Pancreas (tissue), 10 donors: ENCODE measurements around the gene SGCD. TPM values are rescaled to one million over a fixed set of nuclear protein-coding genes. Genes with fewer than 3 reads are reported as not detected.

Source experiments
- ATAC-seq, 4 donors: fragments of 200-7000 bp; cut with Tn5 transposase; one replicate each; pipeline versions ENCODE4 v1.8.0 to v1.9.1; 2020; ENCODE audit warnings: mild to moderate bottlenecking in 4 of 4, moderate library complexity in 4 of 4
- DNase-seq, 6 donors: peaks; one replicate each; pipeline ENCODE4 v3.0.0-alpha.2; 2020
- FAIRE-seq: peaks from 2 replicates; lab custom pipeline; 2012; peaks lifted over from hg19 to GRCh38; lab: Jason Lieb, UNC
- H3K27ac ChIP-seq, 4 donors: fragments of 200-600 bp; sonication (generic); 1 replicate in 3 of 4; 2 replicates in 1 of 4; pipeline versions ENCODE4 v1.5.0 to v1.8.0; 2020
- H3K27me3 ChIP-seq, 4 donors: fragments of 200-600 bp; one replicate each; pipeline ENCODE4 v1.8.0; 2021
- H3K36me3 ChIP-seq, 3 donors: fragments of 200-600 bp; sonication (generic) in 1 of 3; one replicate each; pipeline versions ENCODE4 v1.5.0 to v1.8.0; 2020 to 2021
- H3K4me1 ChIP-seq, 3 donors: fragments of 200-600 bp; one replicate each; pipeline ENCODE4 v1.8.0; 2021
- H3K4me3 ChIP-seq, 4 donors: fragments of 200-600 bp; sonication (generic) in 2 of 4; one replicate each; pipeline versions ENCODE4 v1.5.0 to v1.8.0; 2020 to 2021
- H3K9me3 ChIP-seq, 4 donors: fragments of 200-600 bp; one replicate each; pipeline ENCODE4 v1.8.0; 2021
- WGBS, 2 donors: extraction: QIAGEN DNeasy Blood & Tissue Kit; methylation state at CpG; one replicate each; pipeline ENCODE4 v1.1.7; 2013; 5-methylcytosine and 5-hydroxymethylcytosine counted together
- intact Hi-C, 3 donors: fragments of 100-400 bp; cut with DNase I; formaldehyde crosslinking; loops; one replicate each; pipeline versions ENCODE4 v1.11.1 to v1.14.2; 2022
- polyA plus RNA-seq, 2 donors: library from polyadenylated mRNA; stranded (reverse); fragments of 200-250 nt; gene quantifications; one replicate each; pipeline ENCODE4 v1.2.3, GENCODE V29; 2013
- total RNA-seq, 6 donors: library from RNA; stranded (reverse); fragmentation: NEBNext Ultra II Directional in 4 of 6; extraction: Animal tissue kit (Norgen Biotek cat#: 25700) in 4 of 6; gene quantifications; one replicate each; pipeline versions ENCODE4 v1.2.1 to v1.2.4, GENCODE V29; 2021 to 2023
- TF ChIP-seq, protein P1 (sequence below), 4 donors: fragments of 200-600 bp; sonication (generic) in 3 of 4; IDR thresholded peaks; one replicate each; pipeline versions ENCODE4 v1.5.0 to v1.8.0; 2021; ENCODE audit warnings: antibody characterized with exemption in 4 of 4
- donor health status: healthy with polysubstance abuse.
- donor health status: DM: no; HTN: no; CAD: no; lungs with moderate emphysema.
- donor health status: DM: no; HTN: no; CAD: no.
- donor health status: control.
- donor health status: control.
- donor health status: Bipolar disorder and iron deficiency.
- donor health status: DM: yes; HTN: yes; CAD: no.
- donor health status: DM: no; HTN: no; CAD: no.
- donor health status: DM: no; HTN: no; CAD: no.
- donor health status: DM: yes; HTN: yes; CAD: no.

Gene SGCD
- total and polyA plus RNA-seq, 8 donors, result 0.11 to 1.9 (median 0.35) TPM

GRCh38 chr5:156314416-156314815 is 12.5 kb upstream of the SGCD start:
- Histone ChIP-seq H3K27me3 (no peaks in the 10 kb centered on the region), H3K9me3 (no peaks in the 10 kb centered on the region), H3K36me3 (no peaks in the 10 kb centered on the region), H3K4me3 (no peak overlapping the region), H3K27ac (no peak overlapping the region), H3K4me1 (no peaks in the 10 kb centered on the region)
- no peak for DNase-seq
- no peak for ATAC-seq
- WGBS, 2 donors, result 20 to 50% methylated on average over 1 of the region's 1 CpG
- TF ChIP-seq, protein P1, sequence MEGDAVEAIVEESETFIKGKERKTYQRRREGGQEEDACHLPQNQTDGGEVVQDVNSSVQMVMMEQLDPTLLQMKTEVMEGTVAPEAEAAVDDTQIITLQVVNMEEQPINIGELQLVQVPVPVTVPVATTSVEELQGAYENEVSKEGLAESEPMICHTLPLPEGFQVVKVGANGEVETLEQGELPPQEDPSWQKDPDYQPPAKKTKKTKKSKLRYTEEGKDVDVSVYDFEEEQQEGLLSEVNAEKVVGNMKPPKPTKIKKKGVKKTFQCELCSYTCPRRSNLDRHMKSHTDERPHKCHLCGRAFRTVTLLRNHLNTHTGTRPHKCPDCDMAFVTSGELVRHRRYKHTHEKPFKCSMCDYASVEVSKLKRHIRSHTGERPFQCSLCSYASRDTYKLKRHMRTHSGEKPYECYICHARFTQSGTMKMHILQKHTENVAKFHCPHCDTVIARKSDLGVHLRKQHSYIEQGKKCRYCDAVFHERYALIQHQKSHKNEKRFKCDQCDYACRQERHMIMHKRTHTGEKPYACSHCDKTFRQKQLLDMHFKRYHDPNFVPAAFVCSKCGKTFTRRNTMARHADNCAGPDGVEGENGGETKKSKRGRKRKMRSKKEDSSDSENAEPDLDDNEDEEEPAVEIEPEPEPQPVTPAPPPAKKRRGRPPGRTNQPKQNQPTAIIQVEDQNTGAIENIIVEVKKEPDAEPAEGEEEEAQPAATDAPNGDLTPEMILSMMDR (IDR thresholded peaks at IDR 0.05), result no peak
- FAIRE-seq, result no peak
- intact Hi-C loops, result no loop called here

- ATAC-seq, result no peak
- no peak for DNase-seq
- no peak for FAIRE-seq
- Histone ChIP-seq H3K36me3 (no peaks in the 10 kb centered on the region), H3K9me3 (no peaks in the 10 kb centered on the region), H3K4me3 (no peak overlapping the region), H3K27ac (no peak overlapping the region), H3K4me1 (no peaks in the 10 kb centered on the region), H3K27me3 (no peaks in the 10 kb centered on the region)
- intact Hi-C loops, result no loop called here
- TF ChIP-seq, protein P1 (IDR thresholded peaks at IDR 0.05), result no peak
These were observed 4.3 kb upstream of the SGCD start for GRCh38 chr5:156322666-156323065.

GRCh38 chr5:156327296-156327695 is 332 bp downstream of the SGCD start:
- intact Hi-C loops, result no loop called here
- Histone ChIP-seq H3K4me1 (no peaks in the 10 kb centered on the region), H3K4me3 (peak overlapping the region in 2 of 4 donors; percentile 10 to 19), H3K27ac (no peak overlapping the region), H3K9me3 (no peaks in the 10 kb centered on the region), H3K27me3 (no peaks in the 10 kb centered on the region), H3K36me3 (no peaks in the 10 kb centered on the region)
- TF ChIP-seq, protein P1 (IDR thresholded peaks at IDR 0.05), result no peak
- ATAC-seq (peak in 1 of 4 donors; percentile 16), DNase-seq (no peak), FAIRE-seq (no peak)
- WGBS, 2 donors, result 26 to 40% methylated on average over 6 of the region's 6 CpGs

DNA sequence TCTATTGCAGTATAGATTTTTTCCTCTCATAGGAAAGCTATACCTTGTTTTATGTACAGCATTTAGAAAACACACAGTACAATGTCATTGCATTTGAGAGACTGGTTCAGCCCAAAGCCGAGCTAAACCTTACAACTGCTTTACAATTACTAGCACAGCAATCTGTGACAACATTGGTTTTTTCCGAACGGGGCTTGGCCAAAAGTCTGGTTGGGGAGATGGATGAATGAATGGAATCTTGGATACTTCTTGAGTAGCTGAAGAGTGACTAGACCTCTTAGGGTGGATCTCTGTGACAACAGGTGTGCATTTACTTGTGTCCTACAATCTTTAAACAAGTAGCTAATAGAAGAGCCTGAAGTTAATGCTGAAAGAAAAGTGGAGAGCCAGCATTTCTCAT is 1.2 kb downstream of the SGCD start:
- ATAC-seq, result no peak
- Histone ChIP-seq H3K4me3 (no peak overlapping the region), H3K36me3 (no peaks in the 10 kb centered on the region), H3K9me3 (no peaks in the 10 kb centered on the region), H3K4me1 (no peaks in the 10 kb centered on the region), H3K27ac (no peak overlapping the region), H3K27me3 (no peaks in the 10 kb centered on the region)
- intact Hi-C loops, result no loop called here
- FAIRE-seq, result no peak
- 71 to 78% methylated on average over 3 of the region's 3 CpGs for WGBS, 2 donors
- TF ChIP-seq, protein P1 (IDR thresholded peaks at IDR 0.05), result no peak
- DNase-seq, result no peak

- Histone ChIP-seq H3K4me3 (no peak overlapping the region), H3K4me1 (no peaks in the 10 kb centered on the region), H3K27me3 (no peaks in the 10 kb centered on the region), H3K36me3 (no peaks in the 10 kb centered on the region), H3K9me3 (no peaks in the 10 kb centered on the region), H3K27ac (no peak overlapping the region)
- no peak for ATAC-seq
- intact Hi-C loops, result no loop called here
- FAIRE-seq, result no peak
- 73 to 80% methylated on average over 6 of the region's 6 CpGs for WGBS, 2 donors
- no peak for DNase-seq
- TF ChIP-seq, protein P1 (IDR thresholded peaks at IDR 0.05), result no peak
These were observed 1.8 kb downstream of the SGCD start for GRCh38 chr5:156328766-156329165.
